ENCODE measurements around the gene LILRB5. TPM values are rescaled to one million over a fixed set of nuclear protein-coding genes. Genes with fewer than 3 reads are reported as not detected.

LILRB5 gene
- total RNA-seq, 1 experiment from 2014 or later: not detected

- no peak for DNase-seq
- Histone ChIP-seq H3K36me3 (replicated peaks; ENCODE audit: control insufficient read depth, insufficient read depth, low read length) (peaks cover 53% of the 10 kb centered on the region), H3K27me3 (ENCODE audit: control insufficient read depth, insufficient read depth, low read length) (no peaks in the 10 kb centered on the region), H3K4me3 (ENCODE audit: insufficient read depth, low read depth, low read length) (no peak overlapping the region)
These were observed 50.8 kb downstream of the LILRB5 start for GRCh38 chr19:54206030-54206830.

- Histone ChIP-seq H3K36me3 (replicated peaks; ENCODE audit: control insufficient read depth, insufficient read depth, low read length) (peaks cover 55% of the 10 kb centered on the region), H3K27me3 (ENCODE audit: control insufficient read depth, insufficient read depth, low read length) (no peaks in the 10 kb centered on the region), H3K4me3 (ENCODE audit: insufficient read depth, low read depth, low read length) (no peak overlapping the region)
- DNase-seq: peak; percentile 22
These were observed 52.2 kb downstream of the LILRB5 start for GRCh38 chr19:54204767-54205468.

GRCh38 chr19:54203151-54203611, 53.9 kb downstream of the LILRB5 start:
- no peaks in the 10 kb centered on the region for H3K27me3 ChIP-seq (ENCODE audit: control insufficient read depth, insufficient read depth, low read length)
- peaks cover 55% of the 10 kb centered on the region for H3K36me3 ChIP-seq (replicated peaks; ENCODE audit: control insufficient read depth, insufficient read depth, low read length)
- no peak overlapping the region for H3K4me3 ChIP-seq (ENCODE audit: insufficient read depth, low read depth, low read length)
- DNase-seq: peak; percentile 7

GRCh38 chr19:54201980-54202379, 55.1 kb downstream of the LILRB5 start:
- Histone ChIP-seq H3K27me3 (ENCODE audit: control insufficient read depth, insufficient read depth, low read length) (no peaks in the 10 kb centered on the region), H3K36me3 (replicated peaks; ENCODE audit: control insufficient read depth, insufficient read depth, low read length) (peaks cover 49% of the 10 kb centered on the region), H3K4me3 (ENCODE audit: insufficient read depth, low read depth, low read length) (peak overlapping the region; percentile 92)
- no peak for DNase-seq

GRCh38 chr19:54201172-54201701, 55.8 kb downstream of the LILRB5 start:
- Histone ChIP-seq H3K4me3 (ENCODE audit: insufficient read depth, low read depth, low read length) (peak overlapping the region; percentile 92), H3K36me3 (replicated peaks; ENCODE audit: control insufficient read depth, insufficient read depth, low read length) (peaks cover 41% of the 10 kb centered on the region), H3K27me3 (ENCODE audit: control insufficient read depth, insufficient read depth, low read length) (no peaks in the 10 kb centered on the region)
- DNase-seq: peak; percentile 27

Other genes with a start within 250 kb of the LILRB5 start
- gene VSTM1, start 193.4 kb downstream of the LILRB5 start, total RNA-seq (2014; rRNA removed; shearing (Covaris generic)): not detected in 2 replicates
- gene TARM1, start 175.9 kb downstream of the LILRB5 start, total RNA-seq (2014; rRNA removed; shearing (Covaris generic)): not detected in 2 replicates
- gene OSCAR, start 156.5 kb downstream of the LILRB5 start, total RNA-seq (2014; rRNA removed; shearing (Covaris generic)): 0.66 and 1.8 TPM in 2 replicates
- 111 and 113 TPM in 2 replicates for gene NDUFA3, start 154.4 kb downstream of the LILRB5 start, total RNA-seq (2014; rRNA removed; shearing (Covaris generic))
- gene TFPT, start 141.6 kb downstream of the LILRB5 start, total RNA-seq (2014; rRNA removed; shearing (Covaris generic)): 22.4 and 24.3 TPM in 2 replicates
- gene PRPF31, start 141.5 kb downstream of the LILRB5 start, total RNA-seq (2014; rRNA removed; shearing (Covaris generic)): 81.7 and 100 TPM in 2 replicates
- 17.0 and 24.9 TPM in 2 replicates for gene CNOT3, start 119.5 kb downstream of the LILRB5 start, total RNA-seq (2014; rRNA removed; shearing (Covaris generic))
- gene LENG1, start 97.6 kb downstream of the LILRB5 start, total RNA-seq (2014; rRNA removed; shearing (Covaris generic)): 3.6 and 4.7 TPM in 2 replicates
- 1.9 and 2.8 TPM in 2 replicates for gene TMC4, start 84.1 kb downstream of the LILRB5 start, total RNA-seq (2014; rRNA removed; shearing (Covaris generic))
- 76.6 and 88.1 TPM in 2 replicates for gene MBOAT7, start 67.7 kb downstream of the LILRB5 start, total RNA-seq (2014; rRNA removed; shearing (Covaris generic))
- 76.9 and 87.8 TPM in 2 replicates for gene TSEN34, start 66.0 kb downstream of the LILRB5 start, total RNA-seq (2014; rRNA removed; shearing (Covaris generic))
- gene RPS9, start 56.4 kb downstream of the LILRB5 start, total RNA-seq (2014; rRNA removed; shearing (Covaris generic)): 3,283 and 3,663 TPM in 2 replicates
- not detected in 2 replicates for gene LILRB3, start 34.3 kb downstream of the LILRB5 start, total RNA-seq (2014; rRNA removed; shearing (Covaris generic))
- gene LILRA6, start 14.5 kb downstream of the LILRB5 start, total RNA-seq (2014; rRNA removed; shearing (Covaris generic)): not detected in 2 replicates
- not detected in 2 replicates for gene LILRB2, start 23.8 kb upstream of the LILRB5 start, total RNA-seq (2014; rRNA removed; shearing (Covaris generic))
- gene LILRA5, start 55.9 kb upstream of the LILRB5 start, total RNA-seq (2014; rRNA removed; shearing (Covaris generic)): not detected in 2 replicates
- gene LILRA4, start 81.9 kb upstream of the LILRB5 start, total RNA-seq (2014; rRNA removed; shearing (Covaris generic)): not detected in 2 replicates
- 0.07 and 0.33 TPM in 2 replicates for gene LAIR1, start 107.7 kb upstream of the LILRB5 start, total RNA-seq (2014; rRNA removed; shearing (Covaris generic))
- 13.4 and 17.7 TPM in 2 replicates for gene TTYH1, start 158.2 kb upstream of the LILRB5 start, total RNA-seq (2014; rRNA removed; shearing (Covaris generic))
- gene LENG8, start 191.9 kb upstream of the LILRB5 start, total RNA-seq (2014; rRNA removed; shearing (Covaris generic)): 25.3 and 30.7 TPM in 2 replicates
- 3.5 and 7.9 TPM in 2 replicates for gene LENG9, start 206.5 kb upstream of the LILRB5 start, total RNA-seq (2014; rRNA removed; shearing (Covaris generic))
- 0.70 and 4.3 TPM in 2 replicates for gene CDC42EP5, start 216.0 kb upstream of the LILRB5 start, total RNA-seq (2014; rRNA removed; shearing (Covaris generic))
- gene LAIR2, start 245.6 kb upstream of the LILRB5 start, total RNA-seq (2014; rRNA removed; shearing (Covaris generic)): not detected in 2 replicates

Data from H7 (cell line).